Measurements from ENCODE around the gene COMMD8.
A peak's percentile ranks its signal among the peaks of the same experiment; 100 is the strongest.
"Not testable (repeated sequence)": the region's sequence is repeated elsewhere in the genome, so short reads cannot be mapped to it uniquely, and the experiment has no call there.

Gene COMMD8

GRCh38 chr4:47463235-47463956, at the start of gene COMMD8:
COMMD8 (minus strand) TSS chr4:47463702; CDS start chr4:47463651, 51 bp downstream.
- Histone ChIP-seq H3K36me3 (replicated peaks) (peaks cover 9% of the 10 kb centered on the region; the same call in 1 of the 2 replicates), H3K4me3 (peak within 1 kb of the TSS; percentile 69), H3K9me3 (no peaks in the 10 kb centered on the region), H3K4me1 (peaks cover 26% of the 10 kb centered on the region), H3K27me3 (ENCODE audit: low read depth) (no peaks in the 10 kb centered on the region)
- DNase-seq (ENCODE audit: low spot score in 2 of 2) = peak; percentile 95 to 98
- in situ Hi-C loops (cut with MboI; ENCODE audit: low sequenced_read_pairs) = no loop called here

GRCh38 chr4:47510506-47511143, 47.1 kb upstream of the COMMD8 start:
- no peaks in the 10 kb centered on the region for H3K9me3 ChIP-seq
- peaks cover 21% of the 10 kb centered on the region for H3K36me3 ChIP-seq (replicated peaks)
- in situ Hi-C loops (cut with MboI; ENCODE audit: low sequenced_read_pairs) = no loop called here
- H3K4me1 ChIP-seq = peaks cover 39% of the 10 kb centered on the region
- no peaks in the 10 kb centered on the region for H3K27me3 ChIP-seq (ENCODE audit: low read depth)
- DNase-seq (ENCODE audit: low spot score in 2 of 2) = no peak
- no peak overlapping the region for H3K4me3 ChIP-seq

GRCh38 chr4:47505666-47506065, 42.2 kb upstream of the COMMD8 start:
- H3K4me1 ChIP-seq = peaks cover 27% of the 10 kb centered on the region
- H3K9me3 ChIP-seq = no peaks in the 10 kb centered on the region
- no peaks in the 10 kb centered on the region for H3K36me3 ChIP-seq (replicated peaks)
- no peak overlapping the region for H3K4me3 ChIP-seq
- no peak for DNase-seq (ENCODE audit: low spot score in 2 of 2)
- in situ Hi-C loops (cut with MboI; ENCODE audit: low sequenced_read_pairs) = no loop called here
- no peaks in the 10 kb centered on the region for H3K27me3 ChIP-seq (ENCODE audit: low read depth)

- no peak overlapping the region for H3K4me3 ChIP-seq
- H3K27me3 ChIP-seq (ENCODE audit: low read depth) = no peaks in the 10 kb centered on the region
- no peaks in the 10 kb centered on the region; the same call in 1 of the 2 replicates for H3K36me3 ChIP-seq (replicated peaks)
- DNase-seq (ENCODE audit: low spot score in 2 of 2) = no peak
- H3K4me1 ChIP-seq = peaks cover 23% of the 10 kb centered on the region
- H3K9me3 ChIP-seq = no peaks in the 10 kb centered on the region
- in situ Hi-C loops (cut with MboI; ENCODE audit: low sequenced_read_pairs) = no loop called here
These were observed 41.6 kb upstream of the COMMD8 start for GRCh38 chr4:47505147-47505546.

- in situ Hi-C loops (cut with MboI; ENCODE audit: low sequenced_read_pairs) = no loop called here
- no peak for DNase-seq (ENCODE audit: low spot score in 2 of 2)
- H3K27me3 ChIP-seq (ENCODE audit: low read depth) = no peaks in the 10 kb centered on the region
- no peaks in the 10 kb centered on the region for H3K9me3 ChIP-seq
- H3K4me1 ChIP-seq = peaks cover 6% of the 10 kb centered on the region
- no peaks in the 10 kb centered on the region; the same call in 1 of the 2 replicates for H3K36me3 ChIP-seq (replicated peaks)
- H3K4me3 ChIP-seq = no peak overlapping the region
These were observed 37.3 kb upstream of the COMMD8 start for GRCh38 chr4:47500776-47501175.

GRCh38 chr4:47499700-47500099, 36.2 kb upstream of the COMMD8 start:
- in situ Hi-C loops (cut with MboI; ENCODE audit: low sequenced_read_pairs) = no loop called here
- Histone ChIP-seq H3K9me3 (no peaks in the 10 kb centered on the region), H3K4me1 (peaks cover 6% of the 10 kb centered on the region), H3K36me3 (replicated peaks) (no peaks in the 10 kb centered on the region; the same call in 1 of the 2 replicates), H3K4me3 (no peak overlapping the region), H3K27me3 (ENCODE audit: low read depth) (no peaks in the 10 kb centered on the region)
- DNase-seq (ENCODE audit: low spot score in 2 of 2) = no peak

- Histone ChIP-seq H3K27me3 (ENCODE audit: low read depth) (no peaks in the 10 kb centered on the region), H3K9me3 (no peaks in the 10 kb centered on the region), H3K4me3 (no peak overlapping the region), H3K36me3 (replicated peaks) (peaks cover 3% of the 10 kb centered on the region; the same call in 1 of the 2 replicates), H3K4me1 (peaks cover 6% of the 10 kb centered on the region)
- in situ Hi-C loops (cut with MboI; ENCODE audit: low sequenced_read_pairs) = no loop called here
- no peak for DNase-seq (ENCODE audit: low spot score in 2 of 2)
These were observed 35.4 kb upstream of the COMMD8 start for GRCh38 chr4:47498899-47499298.

GRCh38 chr4:47494124-47494430, 30.6 kb upstream of the COMMD8 start:
- no peaks in the 10 kb centered on the region for H3K9me3 ChIP-seq
- peaks cover 22% of the 10 kb centered on the region for H3K4me1 ChIP-seq
- H3K36me3 ChIP-seq (replicated peaks) = peaks cover 7% of the 10 kb centered on the region; the same call in 1 of the 2 replicates
- no peak for DNase-seq (ENCODE audit: low spot score in 2 of 2)
- in situ Hi-C loops (cut with MboI; ENCODE audit: low sequenced_read_pairs) = no loop called here
- no peak overlapping the region for H3K4me3 ChIP-seq
- H3K27me3 ChIP-seq (ENCODE audit: low read depth) = no peaks in the 10 kb centered on the region

GRCh38 chr4:47493238-47494123, 30.0 kb upstream of the COMMD8 start:
- H3K36me3 ChIP-seq (replicated peaks) = peaks cover 7% of the 10 kb centered on the region; the same call in 1 of the 2 replicates
- no peaks in the 10 kb centered on the region for H3K27me3 ChIP-seq (ENCODE audit: low read depth)
- no peak for DNase-seq (ENCODE audit: low spot score in 2 of 2)
- H3K9me3 ChIP-seq = no peaks in the 10 kb centered on the region
- no peak overlapping the region for H3K4me3 ChIP-seq
- H3K4me1 ChIP-seq = peaks cover 26% of the 10 kb centered on the region
- in situ Hi-C loops (cut with MboI; ENCODE audit: low sequenced_read_pairs) = no loop called here

- Histone ChIP-seq H3K36me3 (replicated peaks) (peaks cover 7% of the 10 kb centered on the region; the same call in 1 of the 2 replicates), H3K4me1 (peaks cover 26% of the 10 kb centered on the region), H3K27me3 (ENCODE audit: low read depth) (no peaks in the 10 kb centered on the region), H3K9me3 (no peaks in the 10 kb centered on the region), H3K4me3 (no peak overlapping the region)
- in situ Hi-C loops (cut with MboI; ENCODE audit: low sequenced_read_pairs) = no loop called here
- peak in 1 of 2 experiments; percentile 40 for DNase-seq (ENCODE audit: low spot score in 2 of 2)
These were observed 27.0 kb upstream of the COMMD8 start for GRCh38 chr4:47490550-47490949.

GRCh38 chr4:47488706-47489105, 25.2 kb upstream of the COMMD8 start:
- no peaks in the 10 kb centered on the region for H3K27me3 ChIP-seq (ENCODE audit: low read depth)
- peak; percentile 70 to 90 for DNase-seq (ENCODE audit: low spot score in 2 of 2)
- in situ Hi-C loops (cut with MboI; ENCODE audit: low sequenced_read_pairs) = no loop called here
- no peaks in the 10 kb centered on the region for H3K9me3 ChIP-seq
- H3K4me3 ChIP-seq = no peak overlapping the region
- peaks cover 4% of the 10 kb centered on the region; the same call in 1 of the 2 replicates for H3K36me3 ChIP-seq (replicated peaks)
- peaks cover 39% of the 10 kb centered on the region for H3K4me1 ChIP-seq

- H3K27me3 ChIP-seq (ENCODE audit: low read depth); in situ Hi-C loops (cut with MboI; ENCODE audit: low sequenced_read_pairs); H3K9me3 ChIP-seq; H3K36me3 ChIP-seq (replicated peaks): not testable (repeated sequence)
- peak; percentile 52 to 64 for DNase-seq (ENCODE audit: low spot score in 2 of 2)
- Histone ChIP-seq H3K4me1 (peaks cover 21% of the 10 kb centered on the region), H3K4me3 (peak overlapping the region; percentile 55)
These were observed 23.2 kb upstream of the COMMD8 start for GRCh38 chr4:47486727-47487126.

- H3K4me1 ChIP-seq = peaks cover 17% of the 10 kb centered on the region
- no peaks in the 10 kb centered on the region for H3K9me3 ChIP-seq
- in situ Hi-C loops (cut with MboI; ENCODE audit: low sequenced_read_pairs) = no loop called here
- no peaks in the 10 kb centered on the region; the same call in 1 of the 2 replicates for H3K27me3 ChIP-seq (ENCODE audit: low read depth)
- H3K36me3 ChIP-seq (replicated peaks) = no peaks in the 10 kb centered on the region; the same call in 1 of the 2 replicates
- DNase-seq (ENCODE audit: low spot score in 2 of 2) = peak in 1 of 2 experiments; percentile 41
- H3K4me3 ChIP-seq = peak overlapping the region; percentile 55
These were observed 22.8 kb upstream of the COMMD8 start for GRCh38 chr4:47486231-47486673.
